Neural progenitor cell (in vitro differentiated cells): ENCODE results near the gene ENC1. TPM values are rescaled to one million over a fixed set of nuclear protein-coding genes. Genes with fewer than 3 reads are reported as not detected.

ENCODE experiments used
- DNase-seq: peaks from one replicate; pipeline ENCODE4 v3.0.0-alpha.2; 2016; ENCODE audit warnings: low spot score
- H2AFZ ChIP-seq: fragments of 200-600 bp; sonication (generic); replicated peaks from 2 replicates; pipeline ENCODE4 v1.6.1; 2016; ENCODE audit warnings: antibody characterized with exemption
- H3F3A ChIP-seq: fragments of 200-600 bp; sonication (generic); 2 replicates; pipeline ENCODE4 v1.6.1; 2016; ENCODE audit warnings: antibody characterized with exemption, low read depth
- H3K27ac ChIP-seq: fragments of 200-600 bp; sonication (generic); 2 replicates; pipeline ENCODE4 v1.5.1; 2016; ENCODE audit warnings: mild to moderate bottlenecking
- H3K27me3 ChIP-seq: fragments of 200-600 bp; sonication (generic); 2 replicates; pipeline ENCODE4 v1.6.1; 2016; ENCODE audit warnings: mild to moderate bottlenecking, moderate library complexity
- H3K36me3 ChIP-seq: fragments of 200-600 bp; sonication (generic); 2 replicates; pipeline ENCODE4 v1.5.1; 2016
- H3K4me1 ChIP-seq: fragments of 200-600 bp; sonication (generic); 2 replicates; pipeline ENCODE4 v1.6.1; 2016; ENCODE audit warnings: mixed run types
- H3K4me2 ChIP-seq: fragments of 200-600 bp; sonication (generic); 2 replicates; pipeline ENCODE4 v1.6.1; 2016
- H3K4me3 ChIP-seq: fragments of 200-600 bp; sonication (generic); 2 replicates; pipeline ENCODE4 v1.5.1; 2016
- H3K79me2 ChIP-seq: fragments of 200-600 bp; sonication (generic); 2 replicates; pipeline ENCODE4 v1.6.1; 2016; ENCODE audit warnings: low read depth
- H3K9ac ChIP-seq: fragments of 200-600 bp; sonication (generic); 2 replicates; pipeline ENCODE4 v1.6.1; 2016
- H3K9me3 ChIP-seq: fragments of 200-600 bp; sonication (generic); 2 replicates; pipeline ENCODE4 v1.5.1; 2016; ENCODE audit warnings: low read depth
- H4K20me1 ChIP-seq: fragments of 200-600 bp; sonication (generic); 2 replicates; pipeline ENCODE4 v1.6.1; 2016; ENCODE audit warnings: low read depth
- H3K27ac Mint-ChIP-seq: 3 replicates; pipeline ENCODE4 v1.8.0; 2021; ENCODE audit warnings: mixed read lengths
- H3K27me3 Mint-ChIP-seq: 2 replicates; pipeline ENCODE4 v1.8.0; 2022; ENCODE audit warnings: low read depth, mild to moderate bottlenecking, inconsistent platforms, moderate library complexity, mixed read lengths; ENCODE audit not compliant: insufficient read depth
- H3K36me3 Mint-ChIP-seq: 3 replicates; pipeline ENCODE4 v1.8.0; 2021; ENCODE audit warnings: mixed read lengths
- H3K4me1 Mint-ChIP-seq: 3 replicates; pipeline ENCODE4 v1.8.0; 2021; ENCODE audit warnings: mixed read lengths
- H3K4me3 Mint-ChIP-seq: 3 replicates; pipeline ENCODE4 v1.8.0; 2021; ENCODE audit warnings: mild to moderate bottlenecking, moderate library complexity, mixed read lengths
- H3K9me3 Mint-ChIP-seq: 3 replicates; pipeline ENCODE4 v1.8.0; 2020; ENCODE audit warnings: mixed read lengths
- EZH2 ChIP-seq: fragments of 200-600 bp; sonication (generic); IDR thresholded peaks from 2 replicates; pipeline ENCODE4 v1.6.1; 2017; ENCODE audit warnings: antibody characterized with exemption, mild to moderate bottlenecking, moderate library complexity
- EZH2phosphoT487 ChIP-seq: fragments of 200-600 bp; sonication (generic); IDR thresholded peaks from 2 replicates; pipeline ENCODE4 v1.6.1; 2017; ENCODE audit warnings: antibody characterized with exemption
- total RNA-seq: library from RNA; depleted of rRNA; stranded (reverse); fragments of >200 nt; gene quantifications from 2 replicates; pipeline ENCODE4 v1.2.3, GENCODE V29; 2015; ENCODE audit warnings: low replicate concordance
- TF ChIP-seq, protein P1 (sequence below): fragments of 200-600 bp; sonication (generic); IDR thresholded peaks from 2 replicates; pipeline ENCODE4 v1.5.1; 2017; ENCODE audit warnings: antibody characterized with exemption, mild to moderate bottlenecking

Gene ENC1
- total RNA-seq, 1 donor from 2014 or later = 73.8 TPM

DNA sequence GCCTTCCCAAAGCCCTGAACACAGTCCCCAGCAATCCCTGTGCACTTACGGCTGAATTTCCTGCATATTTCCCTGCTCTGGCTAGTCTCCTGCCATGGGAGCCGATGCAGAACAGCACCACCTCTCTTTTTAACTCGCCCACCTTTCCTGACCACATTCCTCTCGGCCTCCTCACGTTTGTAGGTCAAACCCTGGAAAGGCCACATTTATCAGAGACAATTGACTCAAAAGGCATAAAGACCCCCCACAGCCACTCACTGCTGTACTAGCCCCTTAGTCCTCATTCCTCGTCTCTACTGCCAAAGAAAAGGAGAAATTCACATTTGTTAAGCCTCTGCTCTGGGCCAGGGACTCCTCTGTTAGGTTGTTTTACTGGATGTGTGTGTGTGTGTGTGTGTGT lies 43.6 kb downstream of the ENC1 start:
- Mint-ChIP-seq H3K4me3 (peak overlapping the region; percentile 58), H3K4me1 (peaks cover 37% of the 10 kb centered on the region), H3K9me3 (peaks cover 3% of the 10 kb centered on the region), H3K27me3 (peaks cover 4% of the 10 kb centered on the region), H3K36me3 (no peaks in the 10 kb centered on the region), H3K27ac (peak overlapping the region; percentile 6)
- peaks cover 18% of the 10 kb centered on the region for H3F3A ChIP-seq
- H3K27ac ChIP-seq = no peak overlapping the region
- no peak overlapping the region for H3K4me3 ChIP-seq
- H3K27me3 ChIP-seq = no peaks in the 10 kb centered on the region
- H3K36me3 ChIP-seq = no peaks in the 10 kb centered on the region
- H3K4me2 ChIP-seq = peak overlapping the region; percentile 50
- H2AFZ ChIP-seq = no peak overlapping the region
- no peaks in the 10 kb centered on the region for H3K79me2 ChIP-seq
- DNase-seq = peak; percentile 84
- no peak for TF ChIP-seq EZH2
- no peak for TF ChIP-seq EZH2phosphoT487
- TF ChIP-seq, protein P1, sequence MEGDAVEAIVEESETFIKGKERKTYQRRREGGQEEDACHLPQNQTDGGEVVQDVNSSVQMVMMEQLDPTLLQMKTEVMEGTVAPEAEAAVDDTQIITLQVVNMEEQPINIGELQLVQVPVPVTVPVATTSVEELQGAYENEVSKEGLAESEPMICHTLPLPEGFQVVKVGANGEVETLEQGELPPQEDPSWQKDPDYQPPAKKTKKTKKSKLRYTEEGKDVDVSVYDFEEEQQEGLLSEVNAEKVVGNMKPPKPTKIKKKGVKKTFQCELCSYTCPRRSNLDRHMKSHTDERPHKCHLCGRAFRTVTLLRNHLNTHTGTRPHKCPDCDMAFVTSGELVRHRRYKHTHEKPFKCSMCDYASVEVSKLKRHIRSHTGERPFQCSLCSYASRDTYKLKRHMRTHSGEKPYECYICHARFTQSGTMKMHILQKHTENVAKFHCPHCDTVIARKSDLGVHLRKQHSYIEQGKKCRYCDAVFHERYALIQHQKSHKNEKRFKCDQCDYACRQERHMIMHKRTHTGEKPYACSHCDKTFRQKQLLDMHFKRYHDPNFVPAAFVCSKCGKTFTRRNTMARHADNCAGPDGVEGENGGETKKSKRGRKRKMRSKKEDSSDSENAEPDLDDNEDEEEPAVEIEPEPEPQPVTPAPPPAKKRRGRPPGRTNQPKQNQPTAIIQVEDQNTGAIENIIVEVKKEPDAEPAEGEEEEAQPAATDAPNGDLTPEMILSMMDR = no peak
- H4K20me1 ChIP-seq = no peaks in the 10 kb centered on the region
- H3K9me3 ChIP-seq = no peaks in the 10 kb centered on the region
- no peak overlapping the region for H3K9ac ChIP-seq
- H3K4me1 ChIP-seq = peaks cover 26% of the 10 kb centered on the region

DNA sequence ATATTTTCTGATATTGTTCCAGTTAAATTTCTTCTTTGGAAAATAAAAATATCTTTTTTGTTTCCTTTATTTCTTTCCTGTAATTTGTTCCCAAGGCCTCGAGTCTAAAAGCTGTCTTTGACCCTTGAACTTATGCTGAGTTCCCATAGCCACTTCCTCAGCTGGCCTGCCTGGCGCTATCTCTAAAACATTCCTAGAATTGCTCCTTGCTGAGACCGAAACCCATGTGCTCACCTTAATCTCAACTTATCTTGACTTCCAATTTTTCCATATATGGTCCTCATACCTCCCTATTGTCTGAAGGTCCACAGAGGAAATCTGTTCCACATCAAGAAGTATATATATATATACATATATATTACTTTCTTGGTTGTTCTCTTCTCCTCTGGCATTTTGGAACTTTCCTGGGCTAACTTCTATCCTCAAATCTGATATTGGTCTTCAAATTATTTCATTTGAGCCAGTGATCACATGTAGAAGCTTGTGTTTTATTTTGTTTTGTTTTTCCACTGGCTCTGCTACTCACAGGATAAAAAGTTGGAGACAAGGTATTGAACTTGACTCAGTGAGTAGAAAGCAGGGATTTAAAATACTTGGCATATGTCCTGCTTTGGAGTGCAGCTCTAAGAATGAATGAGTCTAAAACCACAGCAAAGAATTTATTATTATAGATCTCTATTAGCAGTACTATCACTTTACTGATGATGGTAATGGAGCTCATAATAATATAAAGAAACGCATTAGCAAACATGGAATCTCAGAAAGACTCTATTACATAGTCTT lies 45.2 kb downstream of the ENC1 start:
- H3K9me3 Mint-ChIP-seq = peaks cover 3% of the 10 kb centered on the region

DNA sequence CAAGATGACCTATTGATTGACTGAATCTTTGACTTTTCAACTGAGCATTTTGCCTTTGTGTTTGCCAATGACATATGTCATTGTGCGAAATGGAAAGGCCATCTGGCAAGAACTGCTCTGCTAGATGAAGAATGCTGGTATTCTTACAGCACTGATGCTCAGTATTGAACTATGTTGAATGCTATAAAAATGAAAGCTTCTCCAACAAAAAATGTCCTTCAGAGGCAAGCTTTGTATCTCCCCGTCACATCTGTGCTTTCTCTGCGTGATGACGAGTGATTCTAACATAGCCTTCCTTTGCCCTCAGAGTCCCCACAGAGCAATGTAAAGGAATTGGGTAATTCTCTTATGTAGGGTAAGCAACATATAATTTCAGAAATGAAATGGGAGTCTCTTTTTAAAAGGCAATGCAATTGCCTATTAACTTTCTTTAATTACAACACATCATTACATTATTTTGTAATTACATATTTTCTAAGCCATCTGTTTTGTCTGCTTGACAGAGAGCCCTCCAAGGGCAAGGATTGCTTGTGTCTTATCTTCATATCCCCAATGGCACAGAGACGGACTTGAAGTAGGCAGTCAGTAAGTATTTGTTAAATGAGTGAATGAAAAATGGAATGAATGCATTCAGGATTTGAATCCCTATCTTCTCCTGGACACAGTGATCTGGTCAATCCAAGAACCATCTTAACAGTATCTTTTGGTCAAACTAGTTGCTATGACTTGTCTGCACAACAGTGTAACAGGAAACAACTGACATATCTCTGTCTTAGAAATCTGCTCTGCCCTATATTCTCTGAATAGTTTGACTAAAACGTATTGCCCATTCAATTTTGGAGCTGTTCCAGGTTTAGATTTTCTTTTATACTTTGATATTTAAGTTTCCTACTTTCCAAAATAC lies 46.1 kb downstream of the ENC1 start:
- peaks cover 41% of the 10 kb centered on the region for H3K4me1 ChIP-seq
- no peak for DNase-seq
- peaks cover 21% of the 10 kb centered on the region for H3F3A ChIP-seq
- no peaks in the 10 kb centered on the region for H4K20me1 ChIP-seq
- no peaks in the 10 kb centered on the region for H3K36me3 ChIP-seq
- no peaks in the 10 kb centered on the region for H3K79me2 ChIP-seq
- TF ChIP-seq, protein P1 = no peak
- no peak for TF ChIP-seq EZH2phosphoT487
- no peak for TF ChIP-seq EZH2
- Mint-ChIP-seq H3K4me3 (no peak overlapping the region), H3K27me3 (peaks cover 10% of the 10 kb centered on the region), H3K36me3 (no peaks in the 10 kb centered on the region), H3K9me3 (peaks cover 3% of the 10 kb centered on the region), H3K4me1 (peaks cover 47% of the 10 kb centered on the region), H3K27ac (no peak overlapping the region)
- no peak overlapping the region for H3K9ac ChIP-seq
- no peak overlapping the region for H3K4me3 ChIP-seq
- no peak overlapping the region for H2AFZ ChIP-seq
- no peaks in the 10 kb centered on the region for H3K27me3 ChIP-seq
- H3K9me3 ChIP-seq = no peaks in the 10 kb centered on the region
- H3K4me2 ChIP-seq = no peak overlapping the region
- H3K27ac ChIP-seq = no peak overlapping the region

More for the DNA sequence above, 45.2 kb downstream of the ENC1 start:
- TF ChIP-seq, protein P1 = no peak
- TF ChIP-seq EZH2 = no peak
- TF ChIP-seq EZH2phosphoT487 = no peak
- no peaks in the 10 kb centered on the region for H3K9me3 ChIP-seq
- no peak for DNase-seq
- no peak overlapping the region for H3K9ac ChIP-seq
- no peak overlapping the region for H3K4me2 ChIP-seq
- Mint-ChIP-seq H3K4me1 (peaks cover 44% of the 10 kb centered on the region), H3K27ac (no peak overlapping the region), H3K4me3 (no peak overlapping the region), H3K36me3 (no peaks in the 10 kb centered on the region), H3K27me3 (peaks cover 10% of the 10 kb centered on the region)
- H3K36me3 ChIP-seq = no peaks in the 10 kb centered on the region
- H3K27me3 ChIP-seq = no peaks in the 10 kb centered on the region
- peaks cover 21% of the 10 kb centered on the region for H3F3A ChIP-seq
- H3K4me3 ChIP-seq = no peak overlapping the region
- H3K79me2 ChIP-seq = no peaks in the 10 kb centered on the region
- peaks cover 32% of the 10 kb centered on the region for H3K4me1 ChIP-seq
- H3K27ac ChIP-seq = no peak overlapping the region
- H4K20me1 ChIP-seq = no peaks in the 10 kb centered on the region
- H2AFZ ChIP-seq = no peak overlapping the region
